HG02763 (cell line): ENCODE data around the gene CPNE9.
"Not testable (repeated sequence)": the region's sequence is repeated elsewhere in the genome, so short reads cannot be mapped to it uniquely, and the experiment has no call there.

Source experiments
- ATAC-seq: cut with Tn5 transposase; IDR thresholded peaks from one replicate; pipeline ENCODE4 v1.9.1; 2021; ENCODE audit warnings: mild to moderate bottlenecking, moderate library complexity; ENCODE audit not compliant: unreplicated experiment

CPNE9 gene

DNA sequence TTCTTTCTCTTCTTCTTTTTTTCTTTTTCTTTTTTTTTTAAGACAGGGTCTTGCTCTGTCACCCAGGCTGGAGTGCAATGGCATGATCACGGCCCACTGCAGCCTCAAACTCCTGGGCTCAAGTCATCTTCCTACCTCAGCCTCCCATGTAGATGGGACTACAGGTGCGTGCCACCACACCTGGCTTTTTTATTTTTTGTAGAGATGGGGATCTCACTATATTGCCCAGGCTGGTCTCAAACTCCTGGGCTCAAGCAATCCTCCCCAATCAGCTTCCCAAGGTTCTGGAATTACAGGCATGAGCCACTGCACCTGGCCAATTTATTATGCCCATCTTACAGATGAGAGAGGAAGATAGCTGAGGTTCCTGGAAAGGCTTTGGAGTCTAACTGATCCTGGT, 67.4 kb downstream of the CPNE9 start:
- ATAC-seq: not testable (repeated sequence)

GRCh38 chr3:9776896-9777693, 73.5 kb downstream of the CPNE9 start:
- ATAC-seq: no peak

- ATAC-seq: no peak
Observed at GRCh38 chr3:9777694-9778021, 74.0 kb downstream of the CPNE9 start.

DNA sequence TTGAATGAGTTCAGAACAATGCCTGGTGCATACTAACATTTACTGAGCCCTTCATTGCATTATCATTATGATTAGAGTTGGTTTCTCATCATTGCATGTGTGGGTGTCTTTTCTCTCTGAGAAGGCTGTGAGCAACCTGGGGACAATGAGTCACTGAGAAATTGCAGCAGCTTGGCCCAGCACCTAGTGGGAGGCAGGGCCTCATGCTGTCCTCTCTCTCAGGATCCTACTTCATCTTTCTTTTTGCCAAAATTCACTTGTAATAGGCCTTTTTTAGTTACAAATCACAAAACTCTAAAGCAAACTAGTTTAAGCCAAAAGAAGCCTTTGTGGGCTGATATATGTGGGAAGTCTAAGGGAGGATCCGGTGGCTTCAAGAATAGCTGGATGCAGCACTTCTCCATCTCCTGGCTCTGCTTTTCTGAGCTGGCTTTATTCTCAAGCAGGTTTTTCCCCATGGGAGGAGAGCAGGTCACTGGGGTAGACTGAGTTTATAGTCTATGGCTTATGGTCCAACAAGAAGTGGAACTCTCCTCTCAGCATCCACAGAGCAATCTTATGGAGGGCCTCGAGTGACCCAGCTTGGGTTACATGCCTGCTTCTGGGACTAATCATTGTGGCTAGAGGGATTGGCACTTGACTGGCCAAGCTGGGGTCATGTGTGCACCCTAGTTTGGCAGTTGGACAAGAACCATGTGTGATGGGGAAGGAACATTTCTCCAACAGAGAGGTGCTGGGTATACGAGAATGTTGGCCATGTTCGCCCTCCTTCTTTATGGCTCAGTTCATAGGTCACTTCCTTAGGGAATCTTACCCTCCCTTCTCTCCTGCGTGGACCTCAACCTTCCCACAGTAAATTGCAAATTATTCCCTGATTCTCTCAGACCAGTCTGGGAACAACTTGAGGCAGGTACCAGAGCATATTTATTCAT, 74.8 kb downstream of the CPNE9 start:
- no peak for ATAC-seq

- no peak for ATAC-seq
Observed at GRCh38 chr3:9779075-9779593, 75.5 kb downstream of the CPNE9 start.
